Measurements from ENCODE around the gene MAVS. TPM values are rescaled to one million over a fixed set of nuclear protein-coding genes. Genes with fewer than 3 reads are reported as not detected.

MAVS gene
- total RNA-seq, 1 experiment from 2014 or later, result 24.2 TPM

- no peak overlapping the region for H3K4me3 Mint-ChIP-seq
- peaks cover 6 to 22% (median 20%) of the 10 kb centered on the region in 3 experiments; a peak in 6 of 7 replicates for H3K36me3 Mint-ChIP-seq (ENCODE audit: insufficient read depth in 1 of 3, low read depth in 3 of 3)
- H3K27ac Mint-ChIP-seq, result no peak overlapping the region; a peak in 1 of 7 replicates
These were observed 27.7 kb downstream of the MAVS start for GRCh38 chr20:3874194-3874844.

More at GRCh38 chr20:3874194-3874844, 27.7 kb downstream of the MAVS start:
- Histone ChIP-seq H2BK120ac (ENCODE audit: low read depth, low read length, poor library complexity, severe bottlenecking) (no peak overlapping the region), H3K23me2 (ENCODE audit: insufficient read length, low read depth, low read length, poor library complexity, severe bottlenecking) (no peaks in the 10 kb centered on the region), H4K20me1 (ENCODE audit: control insufficient read depth, insufficient read depth, insufficient read length) (no peaks in the 10 kb centered on the region), H3K4ac (ENCODE audit: low read depth, low read length) (no peak overlapping the region), H3K14ac (ENCODE audit: insufficient read depth, low read length) (no peak overlapping the region), H4K91ac (ENCODE audit: insufficient read length, low read depth, low read length) (no peak overlapping the region), H3K4me2 (ENCODE audit: insufficient read depth, insufficient read length, low read length) (no peak overlapping the region), H2BK5ac (ENCODE audit: insufficient read length, low read length) (no peak overlapping the region), H3K79me1 (ENCODE audit: insufficient read depth, low read depth, low read length, poor library complexity, severe bottlenecking) (no peaks in the 10 kb centered on the region), H2BK12ac (ENCODE audit: insufficient read length, low read depth, low read length) (no peak overlapping the region), H3K23ac (ENCODE audit: insufficient read length, low read depth, low read length) (no peak overlapping the region), H3K9me3 (ENCODE audit: control insufficient read depth, low read depth, low read length) (no peaks in the 10 kb centered on the region), H4K5ac (ENCODE audit: insufficient read length, low read depth, low read length) (no peak overlapping the region), H4K8ac (replicated peaks; ENCODE audit: insufficient read length, low read depth, low read length) (no peak overlapping the region), H2BK15ac (ENCODE audit: low read depth, low read length) (no peak overlapping the region), H3K27me3 (ENCODE audit: insufficient read depth, low read length) (no peaks in the 10 kb centered on the region), H3K56ac (ENCODE audit: insufficient read length, low read depth, low read length) (no peak overlapping the region), H3K9ac (ENCODE audit: extremely low read depth, insufficient read length, low read length) (no peak overlapping the region), H3K79me2 (ENCODE audit: insufficient read depth, low read length) (no peaks in the 10 kb centered on the region), H2BK20ac (ENCODE audit: low read depth, low read length, poor library complexity, severe bottlenecking) (no peak overlapping the region), H3K27ac (ENCODE audit: insufficient read length, low read depth, low read length) (no peak overlapping the region), H2AFZ (ENCODE audit: low read length) (no peak overlapping the region), H3K4me1 (ENCODE audit: insufficient read depth, low read length) (no peaks in the 10 kb centered on the region; the same call in 1 of the 2 replicates), H3T11ph (ENCODE audit: low read length) (no peak overlapping the region), H2AK5ac (ENCODE audit: insufficient read length, low read length) (no peak overlapping the region), H3K18ac (ENCODE audit: insufficient read length, low read depth, low read length) (no peak overlapping the region)
- no peak for DNase-seq
- TF ChIP-seq CTCF (conservative IDR thresholded peaks at IDR 0.05), result no peak
- WGBS (ENCODE audit: extremely low coverage, insufficient read length, low lambda C conversion rate), result no CpG with 5 or more reads among the region's 3 CpGs
- H3K4me1 Mint-ChIP-seq, result peaks cover 5% of the 10 kb centered on the region in 2 experiments; a peak in 3 of 4 replicates
- H3K27me3 Mint-ChIP-seq (ENCODE audit: low read depth), result peaks cover 1% of the 10 kb centered on the region; the same call in 1 of the 2 replicates
- no peaks in the 10 kb centered on the region for H3K9me3 Mint-ChIP-seq
